ENCODE results near the gene DMRTC2. TPM values are rescaled to one million over a fixed set of nuclear protein-coding genes. Genes with fewer than 3 reads are reported as not detected.
A peak's percentile ranks its signal among the peaks of the same experiment; 100 is the strongest.
"Not testable (repeated sequence)": the region's sequence is repeated elsewhere in the genome, so short reads cannot be mapped to it uniquely, and the experiment has no call there.

DMRTC2 gene
- polyA plus RNA-seq, 1 donor from 2014 or later: not detected

DNA sequence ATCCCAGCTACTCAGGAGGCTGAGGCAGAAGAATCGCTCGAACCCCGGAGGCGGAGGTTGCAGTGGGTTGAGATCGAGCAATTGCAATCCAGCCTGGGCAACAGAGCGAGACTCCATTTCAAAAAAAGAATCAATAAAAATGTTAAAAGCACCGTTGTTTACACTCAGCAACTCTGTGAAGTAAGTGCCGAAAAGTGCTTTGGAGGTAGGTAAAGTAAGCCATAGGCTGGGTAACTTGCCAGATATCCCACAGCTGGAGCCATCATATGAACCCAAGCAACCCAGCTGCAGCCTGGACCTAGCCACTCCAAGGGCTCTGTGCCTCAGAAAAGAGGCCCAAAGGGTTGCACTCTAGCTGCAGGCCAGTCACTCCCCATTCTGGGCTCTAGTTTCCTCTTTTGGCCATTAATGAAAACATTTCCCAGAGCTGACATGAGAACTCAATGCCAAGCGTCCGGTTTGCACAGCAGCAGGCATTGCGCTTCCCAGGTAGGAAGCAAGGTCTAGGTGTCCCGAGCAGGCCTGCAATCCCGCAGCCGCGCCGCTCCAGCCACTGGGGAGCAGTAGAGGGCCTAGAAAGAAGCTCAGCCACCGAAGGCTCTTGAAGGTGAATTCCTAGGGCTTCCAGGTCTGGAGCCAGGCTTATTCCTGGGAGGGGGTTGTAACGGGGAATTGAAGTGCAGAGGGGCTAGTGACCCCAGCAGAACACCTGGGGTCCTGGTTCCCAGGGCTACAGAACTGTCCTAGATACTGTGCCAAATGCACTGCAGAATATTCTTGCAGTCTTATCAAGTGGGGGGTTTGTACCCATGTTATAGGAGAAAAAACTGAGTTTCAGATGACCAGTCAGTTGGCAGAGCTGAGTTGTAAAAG, 28.2 kb downstream of the DMRTC2 start:
- Histone ChIP-seq H3K9me3 (ENCODE audit: low read length) (no peaks in the 10 kb centered on the region), H3K79me2 (replicated peaks; ENCODE audit: insufficient read depth, low read length) (no peaks in the 10 kb centered on the region), H3K9me2 (ENCODE audit: insufficient read depth, low read length) (no peaks in the 10 kb centered on the region), H4K20me1 (ENCODE audit: insufficient read depth) (no peaks in the 10 kb centered on the region), H2AFZ (ENCODE audit: low read depth, low read length) (no peak overlapping the region), H3F3A (ENCODE audit: insufficient read depth, low read length, poor library complexity, severe bottlenecking) (no peaks in the 10 kb centered on the region), H3K36me3 (ENCODE audit: insufficient read depth, low read length) (no peaks in the 10 kb centered on the region), H3K27ac (ENCODE audit: low read length) (no peak overlapping the region), H3K4me3 (ENCODE audit: low read length) (no peak overlapping the region), H3K9ac (ENCODE audit: low read length) (no peak overlapping the region), H3K27me3 (ENCODE audit: insufficient read depth, low read depth, low read length) (no peaks in the 10 kb centered on the region), H3K4me2 (ENCODE audit: low read length) (no peak overlapping the region)
- TF ChIP-seq RAD21 (conservative IDR thresholded peaks at IDR 0.05) (peak; percentile 72), POLR2AphosphoS5 (IDR thresholded peaks at IDR 0.05) (no peak), MXI1 (conservative IDR thresholded peaks at IDR 0.05; ENCODE audit: poor library complexity, severe bottlenecking) (no peak), EZH2 (IDR thresholded peaks at IDR 0.05; ENCODE audit: borderline replicate concordance, insufficient read depth, low read length, poor library complexity, severe bottlenecking) (no peak), SMC3 (conservative IDR thresholded peaks at IDR 0.05; ENCODE audit: poor library complexity) (peak; percentile 75), EP300 (conservative IDR thresholded peaks at IDR 0.05; ENCODE audit: poor library complexity, severe bottlenecking) (no peak), TAF1 (IDR thresholded peaks at IDR 0.05; ENCODE audit: low read depth) (no peak)
- TF ChIP-seq, protein P1, sequence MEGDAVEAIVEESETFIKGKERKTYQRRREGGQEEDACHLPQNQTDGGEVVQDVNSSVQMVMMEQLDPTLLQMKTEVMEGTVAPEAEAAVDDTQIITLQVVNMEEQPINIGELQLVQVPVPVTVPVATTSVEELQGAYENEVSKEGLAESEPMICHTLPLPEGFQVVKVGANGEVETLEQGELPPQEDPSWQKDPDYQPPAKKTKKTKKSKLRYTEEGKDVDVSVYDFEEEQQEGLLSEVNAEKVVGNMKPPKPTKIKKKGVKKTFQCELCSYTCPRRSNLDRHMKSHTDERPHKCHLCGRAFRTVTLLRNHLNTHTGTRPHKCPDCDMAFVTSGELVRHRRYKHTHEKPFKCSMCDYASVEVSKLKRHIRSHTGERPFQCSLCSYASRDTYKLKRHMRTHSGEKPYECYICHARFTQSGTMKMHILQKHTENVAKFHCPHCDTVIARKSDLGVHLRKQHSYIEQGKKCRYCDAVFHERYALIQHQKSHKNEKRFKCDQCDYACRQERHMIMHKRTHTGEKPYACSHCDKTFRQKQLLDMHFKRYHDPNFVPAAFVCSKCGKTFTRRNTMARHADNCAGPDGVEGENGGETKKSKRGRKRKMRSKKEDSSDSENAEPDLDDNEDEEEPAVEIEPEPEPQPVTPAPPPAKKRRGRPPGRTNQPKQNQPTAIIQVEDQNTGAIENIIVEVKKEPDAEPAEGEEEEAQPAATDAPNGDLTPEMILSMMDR (IDR thresholded peaks at IDR 0.05; ENCODE audit: poor library complexity, severe bottlenecking): peak; percentile 74
- TF ChIP-seq, protein P2, sequence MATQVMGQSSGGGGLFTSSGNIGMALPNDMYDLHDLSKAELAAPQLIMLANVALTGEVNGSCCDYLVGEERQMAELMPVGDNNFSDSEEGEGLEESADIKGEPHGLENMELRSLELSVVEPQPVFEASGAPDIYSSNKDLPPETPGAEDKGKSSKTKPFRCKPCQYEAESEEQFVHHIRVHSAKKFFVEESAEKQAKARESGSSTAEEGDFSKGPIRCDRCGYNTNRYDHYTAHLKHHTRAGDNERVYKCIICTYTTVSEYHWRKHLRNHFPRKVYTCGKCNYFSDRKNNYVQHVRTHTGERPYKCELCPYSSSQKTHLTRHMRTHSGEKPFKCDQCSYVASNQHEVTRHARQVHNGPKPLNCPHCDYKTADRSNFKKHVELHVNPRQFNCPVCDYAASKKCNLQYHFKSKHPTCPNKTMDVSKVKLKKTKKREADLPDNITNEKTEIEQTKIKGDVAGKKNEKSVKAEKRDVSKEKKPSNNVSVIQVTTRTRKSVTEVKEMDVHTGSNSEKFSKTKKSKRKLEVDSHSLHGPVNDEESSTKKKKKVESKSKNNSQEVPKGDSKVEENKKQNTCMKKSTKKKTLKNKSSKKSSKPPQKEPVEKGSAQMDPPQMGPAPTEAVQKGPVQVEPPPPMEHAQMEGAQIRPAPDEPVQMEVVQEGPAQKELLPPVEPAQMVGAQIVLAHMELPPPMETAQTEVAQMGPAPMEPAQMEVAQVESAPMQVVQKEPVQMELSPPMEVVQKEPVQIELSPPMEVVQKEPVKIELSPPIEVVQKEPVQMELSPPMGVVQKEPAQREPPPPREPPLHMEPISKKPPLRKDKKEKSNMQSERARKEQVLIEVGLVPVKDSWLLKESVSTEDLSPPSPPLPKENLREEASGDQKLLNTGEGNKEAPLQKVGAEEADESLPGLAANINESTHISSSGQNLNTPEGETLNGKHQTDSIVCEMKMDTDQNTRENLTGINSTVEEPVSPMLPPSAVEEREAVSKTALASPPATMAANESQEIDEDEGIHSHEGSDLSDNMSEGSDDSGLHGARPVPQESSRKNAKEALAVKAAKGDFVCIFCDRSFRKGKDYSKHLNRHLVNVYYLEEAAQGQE (IDR thresholded peaks at IDR 0.05; ENCODE audit: borderline replicate concordance): no peak

DNA sequence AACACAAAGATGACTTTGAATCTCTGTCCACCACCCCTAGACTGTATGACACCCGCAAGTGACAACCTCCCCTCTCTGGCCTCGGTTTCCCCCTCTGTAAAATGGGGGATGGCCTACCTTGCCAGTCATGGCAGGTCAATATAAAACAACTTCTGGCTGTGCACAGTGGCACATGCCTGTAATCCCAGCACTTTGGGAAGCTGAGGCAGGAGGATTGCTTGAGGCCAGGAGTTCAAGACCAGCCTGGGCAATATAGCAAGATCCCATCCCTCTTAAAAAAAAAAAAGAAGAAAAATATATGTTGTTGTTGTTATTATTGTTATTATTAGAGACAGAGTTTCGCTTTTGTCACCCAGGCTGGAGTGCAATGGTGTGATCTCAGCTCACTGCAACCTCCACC, 31.1 kb downstream of the DMRTC2 start:
- not testable (repeated sequence) for H3K27ac ChIP-seq (ENCODE audit: low read length); H3K4me3 ChIP-seq (ENCODE audit: low read length); H3K27me3 ChIP-seq (ENCODE audit: insufficient read depth, low read depth, low read length); H3F3A ChIP-seq (ENCODE audit: insufficient read depth, low read length, poor library complexity, severe bottlenecking); H3K9me2 ChIP-seq (ENCODE audit: insufficient read depth, low read length); H2AFZ ChIP-seq (ENCODE audit: low read depth, low read length); H3K36me3 ChIP-seq (ENCODE audit: insufficient read depth, low read length); H3K9me3 ChIP-seq (ENCODE audit: low read length); H3K4me2 ChIP-seq (ENCODE audit: low read length); H3K9ac ChIP-seq (ENCODE audit: low read length); H4K20me1 ChIP-seq (ENCODE audit: insufficient read depth); H3K79me2 ChIP-seq (replicated peaks; ENCODE audit: insufficient read depth, low read length)

Data from neural cell (in vitro differentiated cells).